ENCODE data around the gene ZMYM2.

Gene ZMYM2

DNA sequence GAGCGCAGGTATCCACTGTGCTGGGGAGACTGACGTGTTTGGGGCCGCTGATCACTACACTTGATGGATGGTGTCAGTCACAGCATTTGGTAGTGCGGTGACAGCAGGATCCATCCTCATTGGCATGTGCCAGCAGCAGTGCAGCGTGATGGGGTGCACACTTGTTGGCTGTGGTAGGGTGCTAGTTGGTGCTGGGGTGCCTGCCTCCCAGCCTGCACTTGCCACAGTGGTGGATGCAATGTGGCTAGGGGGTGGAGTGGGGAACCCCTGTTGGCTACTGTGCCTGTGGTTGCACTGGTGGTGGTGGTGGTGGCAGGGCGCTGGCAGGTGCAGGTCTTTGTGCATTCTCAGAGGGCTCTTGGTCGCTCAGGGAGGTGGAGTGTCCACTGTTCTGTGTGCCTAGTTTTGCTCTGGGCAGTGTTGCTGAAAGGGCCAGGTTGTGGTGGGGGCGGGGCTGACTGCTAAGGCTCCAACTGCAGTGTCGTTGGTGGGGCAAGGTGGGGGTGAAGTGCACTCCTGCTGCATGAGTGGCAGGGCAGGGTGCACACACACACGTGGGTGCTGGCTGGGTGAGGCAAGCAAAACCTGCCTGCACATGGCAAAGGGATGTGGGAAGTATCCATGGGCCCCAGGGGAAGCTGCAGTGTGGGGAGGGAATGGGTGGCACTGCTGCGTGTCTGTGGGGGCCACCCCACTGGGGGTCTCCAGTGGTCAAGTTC, 84.8 kb downstream of the ZMYM2 start:
- DNase-seq (ENCODE audit: extremely low read depth in 1 of 2, low read depth in 1 of 2), result no peak

DNA sequence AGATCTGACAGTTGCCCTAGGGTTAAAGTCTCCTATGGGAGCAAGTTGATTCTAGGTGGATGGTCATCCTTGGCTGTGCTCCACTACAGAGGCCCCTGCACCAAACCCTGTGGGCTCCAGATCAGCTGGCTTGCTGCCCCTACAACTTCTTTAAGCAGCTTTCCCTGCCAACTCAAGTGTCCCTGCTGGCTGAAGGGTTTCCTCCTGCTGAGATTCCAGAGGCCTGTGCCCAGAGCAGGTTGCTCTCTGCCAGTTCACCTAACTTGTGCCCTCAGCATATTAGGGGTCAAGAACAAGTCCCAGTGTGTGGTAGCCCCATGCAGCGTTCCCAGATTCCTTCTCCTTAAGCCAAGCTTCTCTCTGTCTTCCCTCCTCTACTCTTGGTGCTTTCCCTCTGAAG, 85.6 kb downstream of the ZMYM2 start:
- no peak for DNase-seq (ENCODE audit: extremely low read depth in 1 of 2, low read depth in 1 of 2)

DNA sequence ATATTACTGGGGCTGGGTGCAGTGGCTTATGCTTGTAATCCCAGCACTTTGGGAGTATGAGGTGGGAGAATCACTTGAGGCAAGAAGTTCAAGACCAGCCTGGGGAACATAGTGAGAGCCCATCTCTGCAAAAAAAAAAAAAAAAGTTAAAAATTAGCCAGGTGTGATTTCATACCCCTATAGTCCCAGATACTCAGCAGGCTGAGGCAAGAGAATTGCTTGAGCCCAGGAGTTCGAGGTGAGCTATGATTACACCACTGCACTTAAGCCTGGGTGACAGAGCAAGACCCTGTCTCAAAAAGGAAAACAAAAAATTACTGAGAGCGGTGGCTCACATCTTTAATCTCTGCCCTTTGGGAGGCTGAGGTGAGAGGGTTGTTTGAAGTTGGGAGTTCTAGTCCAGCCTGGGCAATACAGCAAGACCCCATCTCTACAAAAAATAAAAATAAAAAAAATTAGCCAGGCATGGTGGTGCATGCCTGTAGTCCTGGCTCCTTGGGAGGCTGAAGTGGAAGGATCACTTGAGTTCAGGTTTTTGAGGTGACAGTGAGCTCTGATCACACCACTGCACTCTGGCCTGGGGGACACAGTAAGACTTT, 87.5 kb downstream of the ZMYM2 start:
- no peak for DNase-seq (ENCODE audit: extremely low read depth in 1 of 2, low read depth in 1 of 2)

DNA sequence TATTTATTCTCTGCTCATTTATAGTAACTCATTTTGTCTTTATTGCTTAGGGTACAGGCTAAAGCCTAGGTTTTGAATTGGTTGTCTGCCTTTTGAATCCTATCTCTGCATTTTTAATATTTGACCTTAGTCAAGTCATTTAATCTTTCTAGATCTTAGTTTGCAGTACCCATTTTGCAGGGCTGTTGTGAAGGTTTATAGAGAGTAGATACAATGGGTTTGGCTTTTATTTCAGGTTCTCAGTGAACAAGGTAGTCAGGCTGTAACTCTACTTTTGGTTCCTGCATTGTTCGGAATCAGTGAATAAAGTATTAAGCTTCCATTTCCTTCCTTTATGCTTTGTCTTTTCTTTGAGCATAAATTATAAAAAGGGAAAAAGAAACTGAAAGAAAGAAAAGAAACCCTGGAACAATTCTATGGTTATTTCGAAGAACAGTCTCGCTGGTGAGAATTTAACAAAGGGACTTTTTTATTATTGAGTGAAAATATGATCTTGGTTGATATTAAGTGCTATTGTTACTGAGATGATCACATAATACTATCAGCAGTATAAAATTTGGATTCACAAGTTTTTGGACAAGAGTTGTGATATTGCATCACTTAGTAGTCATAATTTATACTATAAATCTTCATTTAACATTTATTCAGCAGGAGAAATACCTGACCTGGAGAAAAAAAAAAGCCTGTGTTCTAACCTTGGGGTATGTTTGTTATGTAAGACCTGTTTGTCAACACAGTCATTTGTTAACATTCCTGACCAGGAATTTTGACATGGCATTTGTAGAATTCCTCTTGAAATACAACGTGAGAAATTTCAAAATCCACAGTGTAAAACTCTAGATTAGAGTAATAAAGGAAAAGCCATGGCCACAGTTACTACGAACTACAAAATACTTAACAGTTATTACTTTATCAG, 91.3 kb downstream of the ZMYM2 start:
- DNase-seq (ENCODE audit: extremely low read depth in 1 of 2, low read depth in 1 of 2), result no peak

DNA sequence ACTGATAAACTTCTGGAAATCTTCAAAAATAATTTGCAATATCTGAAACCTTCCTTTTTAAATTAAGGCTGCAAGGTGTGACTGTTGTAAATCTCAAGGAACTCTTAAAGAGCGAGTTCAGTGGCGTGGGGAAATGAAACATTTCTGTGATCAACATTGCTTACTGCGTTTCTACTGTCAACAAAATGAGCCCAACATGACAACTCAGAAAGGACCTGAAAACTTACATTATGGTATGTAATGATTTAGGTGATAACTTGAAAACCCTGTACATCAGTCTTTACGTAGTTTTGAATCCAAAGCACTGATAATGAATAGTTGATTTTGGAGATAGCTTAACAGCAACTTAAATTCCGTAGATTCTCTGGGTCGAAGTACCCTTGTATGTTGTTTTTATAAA, 92.8 kb downstream of the ZMYM2 start:
- DNase-seq (ENCODE audit: extremely low read depth in 1 of 2, low read depth in 1 of 2), result no peak

DNA sequence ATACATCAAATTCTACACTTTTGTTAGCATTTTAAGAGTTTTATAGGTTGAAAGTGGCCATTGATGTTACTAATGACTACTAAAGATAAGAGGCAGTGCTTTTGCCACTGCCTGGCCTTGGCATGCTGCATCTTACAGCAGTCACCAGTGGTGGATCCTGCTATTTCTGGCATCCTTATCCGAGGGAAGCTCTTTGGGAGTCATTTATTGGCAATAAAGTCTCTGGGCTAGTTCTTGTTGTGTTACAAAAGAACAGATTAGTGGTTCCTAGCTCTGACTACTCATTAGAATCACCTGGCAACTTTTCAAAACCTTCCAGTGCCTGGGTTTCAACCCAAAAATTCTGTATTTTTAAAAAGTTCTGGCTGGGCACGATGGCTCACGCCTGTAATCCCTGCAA, 94.5 kb downstream of the ZMYM2 start:
- no peak for DNase-seq (ENCODE audit: extremely low read depth in 1 of 2, low read depth in 1 of 2)

DNA sequence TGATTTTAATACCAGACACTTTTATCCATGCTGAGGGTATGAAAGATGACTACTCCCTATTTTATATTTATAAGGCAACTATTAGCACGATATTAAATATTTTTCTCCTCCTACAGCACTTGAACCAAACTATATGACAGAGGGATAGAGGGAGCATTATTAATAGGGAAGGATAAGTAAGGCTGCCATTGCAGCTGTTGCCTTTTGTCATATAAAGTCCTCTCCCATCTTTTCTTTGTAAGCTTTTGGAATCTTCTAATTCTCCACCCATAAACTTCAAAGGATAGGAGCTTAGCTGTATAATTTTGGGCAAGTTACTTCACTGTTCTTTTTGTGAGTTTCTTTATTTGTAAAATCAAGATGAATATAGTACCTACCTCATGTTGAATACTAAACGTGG, 95.4 kb downstream of the ZMYM2 start:
- DNase-seq (ENCODE audit: extremely low read depth in 1 of 2, low read depth in 1 of 2), result no peak

DNA sequence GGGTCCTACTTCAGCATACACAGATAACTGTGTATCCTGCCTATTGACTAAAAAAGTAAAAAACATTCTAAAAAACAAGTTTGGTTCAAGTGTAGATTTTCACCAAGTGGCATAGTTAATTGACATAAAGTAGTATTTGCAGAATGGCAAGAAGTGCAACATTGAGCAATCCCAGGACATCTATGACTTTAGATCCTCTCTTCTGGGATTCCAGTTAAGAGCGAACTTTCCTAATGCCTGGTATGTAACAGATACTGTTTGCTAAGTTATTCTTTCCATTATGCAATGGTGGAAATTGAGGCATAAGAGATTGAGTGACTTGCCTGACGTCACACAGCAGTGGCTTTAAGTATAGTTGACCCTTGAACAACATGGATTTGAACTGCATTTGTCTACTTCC, 96.1 kb downstream of the ZMYM2 start:
- DNase-seq (ENCODE audit: extremely low read depth in 1 of 2, low read depth in 1 of 2), result no peak

DNA sequence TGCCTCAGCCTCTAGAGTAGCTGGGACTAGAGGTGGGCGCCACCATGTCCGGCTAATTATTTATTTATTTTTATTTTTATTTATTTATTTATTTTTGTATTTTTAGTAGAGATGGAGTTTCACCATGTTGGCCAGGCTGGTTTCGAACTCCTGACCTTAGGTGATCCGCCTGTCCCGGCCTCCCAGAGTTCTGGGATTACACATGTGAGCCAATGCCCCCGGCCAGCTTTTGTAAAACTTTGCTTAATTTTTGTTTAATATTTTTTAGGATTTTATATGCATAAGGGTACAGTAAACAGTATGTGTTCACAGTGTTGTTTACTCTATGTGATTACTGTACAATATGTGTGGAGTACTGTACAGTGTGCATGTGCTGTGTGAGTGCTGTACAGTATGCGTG, 98.7 kb downstream of the ZMYM2 start:
- DNase-seq (ENCODE audit: extremely low read depth in 1 of 2, low read depth in 1 of 2), result no peak

DNA sequence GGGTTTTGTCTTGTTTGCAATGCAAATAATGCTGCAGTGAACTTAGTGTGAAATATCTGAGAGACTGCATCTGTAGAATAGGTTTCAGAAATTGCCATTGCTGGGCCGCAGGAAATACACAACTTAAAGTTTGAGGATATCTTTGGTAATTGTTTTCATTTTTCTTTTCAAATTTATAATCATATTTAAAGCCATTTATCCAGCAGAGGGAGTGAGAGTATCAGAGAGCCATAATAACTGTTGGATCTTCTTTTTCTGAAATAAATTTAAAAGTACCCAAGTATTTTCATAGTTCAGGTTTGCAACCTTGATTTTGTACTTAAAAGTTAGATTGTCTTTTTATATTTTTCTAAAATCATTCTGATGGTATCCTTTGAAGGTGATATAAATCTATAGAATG, 99.4 kb downstream of the ZMYM2 start:
- DNase-seq (ENCODE audit: extremely low read depth in 1 of 2, low read depth in 1 of 2), result no peak

DNA sequence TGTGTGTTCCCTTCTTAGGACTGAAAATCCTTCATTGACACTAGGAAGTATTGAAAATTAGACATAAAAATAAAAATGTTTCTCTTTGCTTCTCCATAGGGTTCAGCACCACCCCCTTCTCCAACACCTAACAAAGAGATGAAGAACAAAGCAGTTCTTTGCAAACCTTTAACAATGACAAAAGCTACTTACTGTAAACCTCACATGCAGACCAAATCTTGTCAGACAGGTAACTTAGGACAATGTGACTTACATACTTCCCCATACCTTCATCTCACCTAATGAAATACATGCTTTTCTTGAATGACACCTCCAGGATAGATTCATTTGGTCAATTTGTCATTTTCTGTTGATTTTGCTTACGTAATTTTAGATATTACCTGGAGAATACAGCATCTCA, 99.9 kb downstream of the ZMYM2 start:
- no peak for DNase-seq (ENCODE audit: extremely low read depth in 1 of 2, low read depth in 1 of 2)

DNA sequence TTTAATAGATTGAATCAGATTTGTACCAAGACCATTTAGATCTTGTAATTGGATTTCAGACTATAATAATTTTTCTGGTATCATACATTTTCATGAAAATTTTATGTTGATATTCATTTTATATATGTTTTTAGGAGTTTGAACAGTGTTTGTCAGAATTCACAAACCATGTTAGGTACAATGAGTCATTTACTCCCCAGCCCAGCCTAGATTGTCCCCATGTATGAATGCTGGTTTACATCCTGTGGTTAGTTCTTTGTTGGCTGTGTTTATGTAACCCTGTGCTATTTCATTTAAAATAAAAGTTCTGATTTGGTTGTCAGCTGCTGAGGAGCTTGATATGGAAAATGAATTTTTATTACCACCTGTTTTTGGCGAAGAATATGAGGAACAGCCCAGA, 105.6 kb downstream of the ZMYM2 start:
- no peak for DNase-seq (ENCODE audit: extremely low read depth in 1 of 2, low read depth in 1 of 2)

DNA sequence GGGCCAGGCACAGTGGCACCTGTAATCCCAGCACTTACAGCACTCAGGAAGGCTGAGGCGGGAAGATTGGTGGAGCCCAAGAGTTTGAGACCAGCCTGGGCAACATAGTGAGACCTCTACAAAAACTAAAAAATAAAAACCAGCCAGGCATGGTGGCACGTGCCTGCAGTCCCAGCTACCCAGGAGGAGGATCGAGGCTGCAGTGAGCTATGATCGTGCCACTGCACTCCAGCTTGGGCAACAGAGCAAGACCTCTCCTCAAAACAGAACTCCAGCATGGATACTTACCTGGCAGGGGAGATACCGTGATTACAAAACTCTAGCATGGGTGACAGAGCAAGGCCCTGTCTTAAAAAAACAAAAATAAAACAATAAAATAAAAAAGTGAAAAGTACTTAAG, 107.0 kb downstream of the ZMYM2 start:
- DNase-seq (ENCODE audit: extremely low read depth in 1 of 2, low read depth in 1 of 2), result no peak

DNA sequence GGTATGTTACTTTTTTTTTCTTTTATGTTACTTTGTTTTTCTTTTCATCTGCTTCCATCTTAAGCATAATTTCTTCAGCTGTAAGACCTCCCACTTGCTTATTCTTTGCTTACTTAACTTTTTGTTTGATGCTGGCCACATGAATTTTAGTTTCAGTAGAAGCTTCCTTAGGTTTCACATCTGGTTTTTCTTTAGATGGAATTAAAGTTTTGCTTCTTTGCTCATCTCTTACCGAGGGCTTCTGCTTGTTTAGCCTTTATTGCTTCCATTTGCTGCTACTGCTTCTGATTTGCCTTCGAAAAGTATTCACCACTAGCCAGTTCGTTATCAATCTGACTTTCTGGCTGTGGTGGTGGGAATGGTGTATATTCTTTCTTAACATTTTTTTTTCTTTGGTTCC, 111.4 kb downstream of the ZMYM2 start:
- DNase-seq (ENCODE audit: extremely low read depth in 1 of 2, low read depth in 1 of 2), result no peak

DNA sequence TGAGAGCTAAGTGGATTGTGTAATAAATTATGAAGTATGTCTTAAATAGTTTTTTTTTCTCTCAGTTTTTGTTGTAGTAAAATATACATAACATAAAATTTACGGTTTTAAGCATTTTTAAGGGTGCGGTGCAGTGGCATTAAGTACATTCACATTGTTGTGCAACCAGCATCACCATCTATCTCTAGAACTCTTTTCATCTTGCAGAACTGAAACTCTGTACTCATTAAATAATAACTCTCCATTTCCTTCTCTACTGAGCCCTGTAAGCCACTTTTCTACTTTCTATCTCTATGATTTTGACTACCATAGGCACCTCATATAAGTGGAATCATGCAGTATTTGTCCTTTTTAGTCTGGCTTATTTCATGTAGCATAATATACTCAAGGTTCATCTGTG, 115.2 kb downstream of the ZMYM2 start:
- DNase-seq (ENCODE audit: extremely low read depth in 1 of 2, low read depth in 1 of 2), result no peak

DNA sequence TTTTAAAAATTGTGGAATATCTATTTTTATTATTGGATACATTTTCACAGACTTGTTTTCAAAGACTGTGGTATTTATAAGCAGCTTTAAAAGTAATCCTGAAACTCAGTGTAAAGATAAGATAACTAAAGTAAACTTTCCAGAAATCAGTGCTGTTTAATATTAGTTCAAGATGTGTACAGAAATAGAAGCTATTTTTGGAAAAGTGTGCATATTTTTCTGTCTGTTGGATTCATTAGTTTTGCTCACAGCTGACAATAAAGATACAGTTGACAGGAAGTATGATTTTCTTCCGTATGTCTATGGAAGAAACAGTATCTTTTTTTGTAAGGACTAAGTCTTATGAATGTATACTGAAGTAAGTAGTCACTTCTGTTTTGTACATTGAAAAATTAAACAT, 116.4 kb downstream of the ZMYM2 start:
- no peak for DNase-seq (ENCODE audit: extremely low read depth in 1 of 2, low read depth in 1 of 2)

DNA sequence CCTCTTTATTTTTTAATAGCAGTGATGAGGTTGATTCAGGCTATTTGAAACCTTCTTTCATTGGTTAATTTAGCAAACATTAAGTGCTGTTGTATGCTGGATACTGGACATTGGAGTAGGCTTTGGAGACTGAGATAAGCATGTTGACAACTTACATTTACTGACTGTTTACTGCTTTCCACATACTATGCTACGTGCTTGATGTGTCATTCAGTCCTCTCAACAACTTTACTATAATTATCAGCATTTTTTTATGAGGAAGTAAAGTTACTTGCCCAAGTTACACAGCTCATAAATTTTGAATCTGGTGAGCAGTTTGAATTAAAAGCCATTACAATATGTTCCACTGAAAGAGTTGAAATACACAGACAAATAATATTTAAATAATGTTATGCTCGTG, 118.6 kb downstream of the ZMYM2 start:
- no peak for DNase-seq (ENCODE audit: extremely low read depth in 1 of 2, low read depth in 1 of 2)

DNA sequence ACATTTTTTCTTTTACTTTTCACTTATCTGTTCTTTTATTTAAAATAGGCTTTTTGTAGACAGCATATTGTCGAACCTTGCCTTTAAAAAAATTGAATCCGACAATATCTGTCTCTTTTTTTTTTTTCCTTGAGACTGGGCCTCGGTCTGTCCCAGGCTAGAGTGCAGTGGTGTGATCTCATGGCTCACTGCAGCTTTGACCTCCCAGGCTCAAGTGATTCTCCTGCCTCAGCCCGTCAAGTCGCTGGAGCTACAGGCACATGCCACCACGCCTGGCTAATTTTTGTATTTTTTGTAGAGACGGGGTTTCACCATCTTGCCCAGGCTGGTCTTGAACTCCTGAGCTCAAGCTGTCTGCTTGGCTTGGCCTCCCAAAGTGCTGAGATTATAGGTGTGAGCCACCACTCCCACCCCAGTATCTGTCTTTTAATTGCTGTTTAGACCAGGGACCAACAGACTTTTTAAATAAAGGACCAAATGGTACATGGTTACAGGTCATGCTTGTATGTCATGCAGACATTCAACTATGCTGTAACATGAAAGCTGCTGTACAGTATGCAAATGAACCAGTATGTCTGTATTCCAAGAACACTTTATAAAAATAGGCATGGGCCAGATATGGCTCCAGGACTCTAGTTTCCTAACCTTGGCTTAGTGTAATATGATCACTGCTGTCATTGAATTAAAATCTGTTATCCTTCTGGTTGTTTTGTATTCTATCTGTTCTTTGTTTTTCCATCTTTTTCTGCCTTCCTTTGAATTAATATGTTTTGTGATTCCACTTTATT, 122.0 kb downstream of the ZMYM2 start:
- DNase-seq (ENCODE audit: extremely low read depth in 1 of 2, low read depth in 1 of 2), result no peak

DNA sequence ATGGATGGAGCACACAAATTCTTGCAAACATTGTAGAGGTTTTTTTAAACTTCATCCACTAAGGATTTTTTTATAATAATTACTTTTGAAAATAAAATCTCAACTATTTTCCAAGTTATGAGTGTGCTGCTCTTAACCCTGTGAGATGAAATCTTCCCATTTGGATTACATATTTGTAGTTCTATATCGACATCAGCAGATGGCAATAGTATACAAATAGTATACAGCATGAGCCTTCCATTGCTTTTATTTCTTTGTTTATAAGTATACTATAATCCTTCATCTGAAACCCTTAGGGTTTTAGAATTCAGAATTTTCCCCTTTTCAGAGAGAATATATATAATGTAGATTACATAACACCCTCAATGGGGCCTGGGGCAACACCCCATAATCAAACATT, 131.8 kb downstream of the ZMYM2 start:
- DNase-seq (ENCODE audit: extremely low read depth in 1 of 2, low read depth in 1 of 2), result no peak

DNA sequence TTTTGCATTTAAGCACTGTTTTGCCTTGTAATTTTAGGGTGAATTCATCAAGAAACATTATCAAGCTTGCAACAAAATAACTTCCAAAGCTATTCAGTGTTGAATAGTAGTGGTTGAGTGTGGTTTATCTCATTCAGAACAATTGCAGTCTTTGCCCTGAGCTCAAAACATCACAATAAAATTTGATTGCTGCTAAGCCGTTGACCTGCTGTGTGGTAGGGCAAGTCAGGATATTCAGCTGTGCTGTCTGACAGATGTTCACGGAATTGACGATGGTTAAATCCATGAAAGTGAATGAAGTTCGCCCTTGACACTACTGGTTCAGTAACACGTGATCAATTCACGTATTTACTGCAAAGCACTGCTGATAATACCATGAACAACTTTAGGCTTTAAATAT, 135.4 kb downstream of the ZMYM2 start:
- DNase-seq (ENCODE audit: extremely low read depth in 1 of 2, low read depth in 1 of 2), result no peak

DNA sequence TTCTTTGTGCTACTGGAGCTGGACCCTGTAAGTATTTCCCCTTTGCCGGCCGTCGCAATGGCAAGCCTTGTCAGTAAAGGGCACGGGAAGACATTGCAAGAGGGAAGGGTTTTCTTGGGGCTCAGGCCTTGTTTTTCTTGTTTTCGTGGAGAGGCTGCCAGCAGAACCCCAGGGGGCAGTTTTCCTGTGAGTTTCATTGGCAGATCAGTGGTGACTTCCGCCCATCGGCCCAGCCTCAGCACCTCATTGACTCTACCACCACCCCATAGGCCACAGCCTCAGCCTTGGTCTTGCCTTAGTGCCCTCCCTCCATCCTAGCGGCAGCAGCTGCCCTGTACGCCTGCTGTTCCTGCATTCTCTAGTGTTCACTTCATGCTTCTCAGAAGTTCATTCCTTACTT, 140.8 kb downstream of the ZMYM2 start:
- DNase-seq (ENCODE audit: extremely low read depth in 1 of 2, low read depth in 1 of 2), result no peak

All from stimulated activated CD8-positive, alpha-beta memory T cell treated with anti-CD3 and anti-CD28 coated beads, Interleukin-7, amount 100 ng/mL, for 48 hours (primary cell).